ENCODE data around the gene FBXL4.
"Not testable (repeated sequence)": the region's sequence is repeated elsewhere in the genome, so short reads cannot be mapped to it uniquely, and the experiment has no call there.

Gene FBXL4

DNA sequence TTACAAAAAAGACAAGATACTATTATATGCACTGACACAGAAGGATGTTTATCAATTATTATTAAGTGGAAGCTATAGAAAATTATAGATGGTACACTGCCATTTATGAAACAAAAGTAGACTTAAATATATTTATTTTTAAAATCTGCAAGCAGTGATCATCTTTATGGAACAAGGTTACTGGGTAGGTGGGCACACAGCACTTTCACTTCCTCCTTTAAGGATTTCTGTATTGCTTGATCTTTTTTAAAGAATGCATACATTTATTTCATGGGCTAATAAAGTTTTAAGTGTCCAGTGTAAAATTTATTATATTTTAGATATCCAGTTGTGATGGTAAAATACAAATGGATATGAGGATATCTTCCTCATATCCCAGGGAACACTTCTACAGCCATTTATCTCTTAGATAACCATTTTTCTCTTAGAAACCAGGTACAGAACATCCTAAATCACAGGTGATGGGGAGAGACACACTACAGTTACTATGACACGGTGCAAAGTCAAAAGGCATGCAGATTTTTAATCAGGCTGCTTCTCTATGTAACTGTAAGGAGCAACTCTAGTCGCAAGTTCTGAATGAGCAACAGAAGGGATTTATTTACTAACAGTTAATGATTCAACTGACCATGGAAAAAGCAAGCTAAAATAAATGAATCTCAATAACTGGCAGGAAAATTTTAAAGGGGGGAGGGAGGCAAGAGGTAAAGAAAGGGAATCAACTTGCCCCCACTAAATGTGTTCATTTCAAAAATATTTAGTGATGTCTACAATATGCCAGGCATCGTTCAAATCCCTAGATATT lies 2.2 kb downstream of the FBXL4 start:
- no peak for DNase-seq

DNA sequence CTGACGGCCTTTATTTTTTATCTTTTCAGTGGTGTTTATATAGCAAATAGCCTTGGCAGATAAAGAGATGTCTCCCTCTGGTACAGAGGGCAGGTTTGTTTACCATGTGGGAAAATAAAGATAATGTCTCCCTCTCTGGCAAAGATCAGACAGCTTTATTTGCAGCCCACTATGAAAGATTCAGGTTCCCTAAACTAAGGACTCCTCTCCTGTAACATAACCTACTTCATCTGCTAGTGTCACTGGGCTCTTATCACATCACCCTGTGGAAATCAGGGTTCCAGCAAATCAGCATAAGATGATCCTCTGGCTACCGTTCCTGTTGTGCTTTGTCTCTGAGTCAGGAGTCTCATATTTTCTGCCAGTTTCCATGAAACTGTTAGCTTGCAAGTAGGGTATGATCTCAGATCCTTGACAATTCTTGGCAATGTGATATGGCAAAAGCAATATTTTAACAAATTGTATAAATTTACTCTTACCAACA lies 3.1 kb downstream of the FBXL4 start:
- no peak for DNase-seq

GRCh38 chr6:98944168-98944567 lies 3.6 kb downstream of the FBXL4 start:
- no peak for DNase-seq

GRCh38 chr6:98942263-98942803 lies 5.4 kb downstream of the FBXL4 start:
- no peak for DNase-seq

- no peak for DNase-seq
These were observed 6.4 kb downstream of the FBXL4 start for GRCh38 chr6:98941319-98941718.

DNA sequence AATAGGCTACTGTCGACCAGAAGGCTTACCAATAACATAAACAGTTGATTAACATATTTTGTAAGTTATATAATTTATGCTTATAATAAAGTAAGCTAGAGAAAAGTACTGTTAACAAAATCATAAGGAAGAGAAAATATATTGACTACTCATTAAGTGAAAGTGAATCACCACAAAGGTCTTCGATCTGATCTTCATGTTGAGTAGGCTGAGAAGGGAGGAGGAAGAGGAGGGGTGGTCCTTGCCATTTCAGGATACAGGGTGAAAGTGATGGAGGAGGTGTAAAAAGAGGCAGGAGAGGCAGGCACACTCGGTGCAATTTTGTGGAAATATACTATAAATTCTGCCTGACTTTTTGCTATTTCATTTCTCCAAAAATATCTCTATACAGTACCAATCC lies 10.4 kb downstream of the FBXL4 start:
- DNase-seq: no peak

DNA sequence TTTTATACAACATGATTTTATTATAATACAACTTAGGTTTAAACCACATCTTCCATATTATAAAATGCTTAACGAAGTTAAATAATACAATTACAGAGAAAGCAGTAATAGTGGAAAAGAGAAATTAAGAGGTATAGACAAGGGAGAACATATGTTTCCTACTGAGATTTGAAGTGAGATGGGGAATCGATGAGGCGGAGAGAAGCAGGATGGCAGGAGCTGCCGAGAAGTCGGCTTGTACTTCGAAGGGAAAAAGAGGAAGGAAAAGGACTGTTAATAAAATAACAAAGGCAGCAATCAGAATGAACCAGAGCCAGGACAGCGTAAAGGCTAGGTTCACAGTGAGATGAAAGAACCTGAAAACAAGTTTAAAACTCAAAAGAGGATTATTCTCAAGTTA lies 15.4 kb downstream of the FBXL4 start:
- peak in 1 of 2 donors; percentile 37 for DNase-seq

GRCh38 chr6:98931696-98932095 lies 16.1 kb downstream of the FBXL4 start:
- DNase-seq: no peak

DNA sequence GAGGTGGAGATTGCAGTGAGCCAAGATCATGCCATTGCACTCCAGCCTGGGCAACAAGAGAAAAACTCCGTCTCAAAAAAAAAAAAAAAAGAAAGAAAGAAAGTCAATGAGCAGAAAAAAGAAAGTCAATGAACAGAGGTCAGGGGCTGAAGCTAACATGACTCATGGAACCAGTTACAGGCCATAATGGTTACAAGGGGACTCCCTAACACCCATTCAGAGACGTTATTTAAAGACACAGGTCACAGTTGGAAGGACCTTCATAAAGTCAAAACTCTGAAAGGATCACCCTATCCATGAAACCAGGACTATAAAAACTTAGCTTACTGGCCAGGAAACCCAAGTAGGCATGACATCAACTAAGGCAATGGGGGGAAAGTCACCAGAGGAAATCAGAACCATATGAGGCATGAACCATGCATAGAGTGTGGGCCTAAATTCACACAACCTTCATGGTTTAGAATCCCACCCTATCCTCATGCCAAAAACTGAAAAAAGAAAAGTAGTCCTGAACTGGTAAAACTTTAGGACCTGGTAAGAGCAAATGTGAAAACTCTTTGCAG lies 18.2 kb downstream of the FBXL4 start:
- DNase-seq: no peak

- no peak for DNase-seq
These were observed 19.1 kb downstream of the FBXL4 start for GRCh38 chr6:98928688-98929087.

DNA sequence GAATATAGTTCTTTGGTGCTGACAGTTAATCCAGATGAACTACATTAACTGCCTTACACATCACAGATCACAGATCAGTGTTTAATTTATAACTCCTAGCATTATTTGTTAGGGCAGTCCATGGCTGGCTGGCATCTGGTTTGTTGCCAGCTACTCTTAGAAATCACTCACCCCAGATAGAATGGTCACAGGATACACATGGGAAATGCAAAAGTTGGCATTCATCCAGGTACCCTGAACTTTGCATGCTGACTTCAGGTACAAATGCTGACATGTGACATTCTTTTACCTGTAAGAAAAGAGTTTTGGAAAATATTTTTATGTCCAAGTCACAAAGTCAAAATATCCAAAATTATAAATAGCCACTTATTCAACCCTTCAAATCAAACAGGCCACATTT lies 20.2 kb downstream of the FBXL4 start:
- DNase-seq: no peak

DNA sequence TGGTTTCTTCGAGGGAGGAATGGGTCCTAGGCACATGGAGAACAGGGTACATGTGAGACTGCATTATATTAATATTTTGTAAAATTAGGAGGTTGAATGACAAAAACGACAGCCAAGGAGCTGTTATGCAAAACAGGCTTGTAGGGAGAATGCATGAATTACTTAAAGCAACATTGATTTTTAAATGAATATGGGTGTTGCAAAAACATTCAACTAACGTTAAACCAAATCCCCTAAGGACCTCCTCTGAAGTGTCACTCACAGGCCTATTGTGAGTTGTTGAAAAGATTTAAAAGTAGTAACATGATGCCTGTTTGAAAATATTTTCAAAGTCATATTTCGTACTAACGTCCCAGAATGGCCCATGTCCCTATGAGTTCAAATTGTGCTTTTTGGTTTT lies 21.9 kb downstream of the FBXL4 start:
- no peak for DNase-seq

DNA sequence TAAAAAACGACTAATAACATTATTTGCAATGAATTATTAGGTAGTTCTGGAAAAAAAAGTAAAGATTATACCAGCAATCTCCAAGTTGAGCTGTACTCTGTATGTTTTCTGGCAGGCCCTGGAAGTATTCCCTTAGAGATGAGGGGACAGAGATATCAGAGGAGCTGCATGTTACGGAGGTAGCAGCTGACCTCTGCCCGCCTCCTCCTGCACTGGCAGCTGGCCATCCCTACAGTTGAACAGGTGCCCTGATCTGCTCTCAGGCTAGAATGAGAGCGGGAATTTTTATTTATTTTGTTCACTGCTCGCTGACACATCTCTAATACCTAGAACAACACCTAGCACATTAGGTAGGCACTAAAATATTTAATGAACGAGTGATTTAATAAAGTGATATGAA lies 23.1 kb downstream of the FBXL4 start:
- no peak for DNase-seq

DNA sequence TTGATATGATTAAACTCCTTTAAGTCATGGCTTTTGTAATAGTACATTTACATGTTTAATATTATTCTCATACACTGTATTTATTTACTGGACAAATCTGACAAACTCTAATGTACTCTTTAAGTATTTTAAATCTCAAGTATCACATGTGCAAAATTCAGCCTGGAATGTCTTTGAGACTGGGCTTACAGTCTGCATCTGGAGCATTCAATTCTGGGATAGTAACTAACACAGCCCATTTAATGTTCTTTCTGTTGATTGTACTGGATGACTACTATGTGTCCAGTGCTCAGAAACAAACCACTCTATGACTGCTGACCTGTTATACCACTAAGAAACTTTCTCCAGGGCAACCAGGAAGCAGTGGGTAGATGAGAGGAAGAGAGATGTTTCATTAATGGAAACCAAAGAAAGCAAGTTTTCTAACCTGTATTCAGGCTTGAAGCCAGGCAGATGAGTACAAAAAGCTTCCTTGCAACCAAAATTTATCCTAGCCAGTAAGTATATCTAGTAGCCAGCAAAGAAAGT lies 26.8 kb downstream of the FBXL4 start:
- no peak for DNase-seq

DNA sequence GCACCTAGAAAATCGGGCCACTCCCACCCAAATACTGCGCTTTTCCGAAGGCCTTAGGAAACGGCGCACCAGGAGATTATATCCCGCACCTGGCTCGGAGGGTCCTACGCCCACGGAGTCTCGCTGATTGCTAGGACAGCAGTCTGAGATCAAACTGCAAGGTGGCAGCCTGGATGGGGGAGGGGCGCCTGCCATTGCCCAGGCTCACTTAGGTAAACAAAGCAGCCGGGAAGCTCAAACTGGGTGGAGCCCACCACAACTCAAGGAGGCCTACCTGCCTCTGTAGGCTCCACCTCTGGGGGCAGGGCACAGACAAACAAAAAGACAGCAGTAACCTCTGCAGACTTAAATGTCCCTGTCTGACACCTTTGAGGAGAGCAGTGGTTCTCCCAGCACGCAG lies 36.8 kb downstream of the FBXL4 start:
- not testable (repeated sequence) for DNase-seq

- DNase-seq: no peak
These were observed 38.5 kb downstream of the FBXL4 start for GRCh38 chr6:98909236-98909635.

DNA sequence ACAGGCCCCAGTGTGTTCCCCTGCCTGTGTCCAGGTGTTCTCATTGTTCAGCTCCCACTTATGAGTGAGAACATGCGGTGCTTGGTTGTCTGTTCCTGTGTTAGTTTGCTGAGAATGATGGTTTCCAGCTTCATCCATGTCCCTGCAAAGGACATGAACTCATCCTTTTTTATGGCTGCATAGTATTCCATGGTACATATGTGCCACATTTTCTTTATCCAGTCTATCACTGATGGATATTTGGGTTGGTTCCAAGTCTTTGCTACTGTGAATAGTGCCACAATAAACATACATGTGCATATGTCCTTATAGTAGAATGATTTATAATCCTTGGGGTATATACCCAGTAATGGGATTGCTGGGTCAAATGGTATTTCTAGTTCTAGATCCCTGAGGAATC lies 41.4 kb downstream of the FBXL4 start:
- DNase-seq: not testable (repeated sequence)

GRCh38 chr6:98905759-98906158 lies 42.0 kb downstream of the FBXL4 start:
- no peak for DNase-seq

GRCh38 chr6:98904096-98904495 lies 43.6 kb downstream of the FBXL4 start:
- DNase-seq: no peak

DNA sequence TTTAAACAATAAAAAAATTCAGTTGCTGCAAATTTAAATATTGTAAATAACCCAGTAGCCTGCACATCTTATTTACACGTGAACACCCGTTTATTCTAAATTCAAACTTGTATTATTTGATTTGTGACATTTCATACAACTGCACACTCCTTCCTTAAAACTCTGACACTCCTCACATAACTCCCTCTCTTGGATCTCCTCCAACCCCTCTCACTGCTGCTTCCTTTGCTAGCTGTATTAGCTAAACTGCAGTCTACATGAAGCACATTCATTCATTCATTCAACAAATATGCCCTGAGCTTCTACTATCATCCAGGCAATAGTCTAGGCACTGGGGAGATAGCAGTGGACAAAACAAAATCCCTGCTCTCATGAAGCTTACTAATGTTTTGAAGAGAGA lies 47.0 kb downstream of the FBXL4 start:
- no peak for DNase-seq

- DNase-seq: no peak
These were observed 52.9 kb downstream of the FBXL4 start for GRCh38 chr6:98894810-98895209.

DNA sequence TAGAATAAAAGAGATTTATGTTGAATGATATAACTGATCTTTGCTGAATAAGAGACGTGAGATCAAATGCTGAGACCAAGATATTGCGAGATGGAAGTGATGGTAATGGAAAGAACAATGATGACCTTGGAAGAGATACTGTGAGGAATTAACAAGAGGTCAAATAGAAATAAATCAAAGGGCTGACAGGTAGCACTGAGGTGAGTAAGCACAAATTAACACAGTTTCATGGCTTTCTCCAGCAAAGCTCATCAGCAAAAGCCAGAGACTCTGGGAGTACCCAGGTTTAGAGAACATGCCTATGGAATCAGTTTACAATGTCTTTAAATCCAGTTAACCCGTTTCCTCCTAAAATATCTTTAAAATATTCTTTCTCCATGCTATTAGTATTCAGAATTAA lies 60.1 kb downstream of the FBXL4 start:
- DNase-seq: no peak

GRCh38 chr6:98885330-98885729 lies 62.4 kb downstream of the FBXL4 start:
- DNase-seq: no peak

GRCh38 chr6:98880486-98880885 lies 67.3 kb downstream of the FBXL4 start:
- no peak for DNase-seq

All from bone marrow (tissue), 2 donors.